ENCODE results near the gene CD99L2.

CD99L2 gene

GRCh38 chrX:150898343-150899190, at the start of gene CD99L2:
TSS of gene CD99L2 (minus strand) at chrX:150898668. CDS start at chrX:150898588, 80 bp downstream.
- DNase-seq: peak; percentile 59 to 67

- DNase-seq: no peak
Observed at GRCh38 chrX:150944233-150944632, 45.8 kb upstream of the CD99L2 start.

- DNase-seq: no peak
Observed at GRCh38 chrX:150942942-150943594, 44.6 kb upstream of the CD99L2 start.

- DNase-seq: no peak
Observed at GRCh38 chrX:150941580-150941979, 43.1 kb upstream of the CD99L2 start.

- no peak for DNase-seq
Observed at GRCh38 chrX:150940844-150941495, 42.5 kb upstream of the CD99L2 start.

GRCh38 chrX:150936556-150936955, 38.1 kb upstream of the CD99L2 start:
- no peak for DNase-seq

GRCh38 chrX:150935467-150935866, 37.0 kb upstream of the CD99L2 start:
- DNase-seq: no peak

- no peak for DNase-seq
Observed at GRCh38 chrX:150934453-150934852, 36.0 kb upstream of the CD99L2 start.

- no peak for DNase-seq
Observed at GRCh38 chrX:150933945-150934350, 35.5 kb upstream of the CD99L2 start.

GRCh38 chrX:150929058-150929457, 30.6 kb upstream of the CD99L2 start:
- DNase-seq: no peak

GRCh38 chrX:150926791-150927190, 28.3 kb upstream of the CD99L2 start:
- no peak for DNase-seq

- no peak for DNase-seq
Observed at GRCh38 chrX:150926304-150926703, 27.8 kb upstream of the CD99L2 start.

- DNase-seq: no peak
Observed at GRCh38 chrX:150919401-150919800, 20.9 kb upstream of the CD99L2 start.

- DNase-seq: no peak
Observed at GRCh38 chrX:150913511-150913910, 15.0 kb upstream of the CD99L2 start.

GRCh38 chrX:150907474-150907873, 9.0 kb upstream of the CD99L2 start:
- no peak for DNase-seq

- no peak for DNase-seq
Observed at GRCh38 chrX:150906694-150907093, 8.2 kb upstream of the CD99L2 start.

- DNase-seq: no peak
Observed at GRCh38 chrX:150905293-150905692, 6.8 kb upstream of the CD99L2 start.

- no peak for DNase-seq
Observed at GRCh38 chrX:150903110-150903508, 4.6 kb upstream of the CD99L2 start.

- no peak for DNase-seq
Observed at GRCh38 chrX:150902434-150903109, 4.1 kb upstream of the CD99L2 start.

GRCh38 chrX:150899191-150899757, 806 bp upstream of the CD99L2 start:
- DNase-seq: peak; percentile 42 to 44

GRCh38 chrX:150897421-150898320, 797 bp downstream of the CD99L2 start:
- no peak for DNase-seq

- no peak for DNase-seq
Observed at GRCh38 chrX:150896632-150897031, 1.8 kb downstream of the CD99L2 start.

All from AML-193 (cell line).